ENCODE data around the gene FBXL17. TPM values are rescaled to one million over a fixed set of nuclear protein-coding genes. Genes with fewer than 3 reads are reported as not detected.

Gene FBXL17
- polyA plus RNA-seq, 2 of the 4 experiments (the other 2 are of a cell fraction), result 8.7 to 9.1 TPM

- ChIA-PET CTCF (interaction anchor here (1.2 to 4.7 kb wide), 3 partner anchors 85 to 671 kb away, joined by 3 to 59 read pairs (median 4); no protein-coding TSS in a partner anchor), POLR2A (no interaction called here)
- no peak for ATAC-seq
- no peak for TF ChIP-seq EHF (CRISPR knock-in tag; IDR thresholded peaks at IDR 0.05)
- 73% methylated on average over 5 of the region's 5 CpGs for WGBS (ENCODE audit: missing lambda C conversion rate)
- H3K4me1 ChIP-seq, result no peaks in the 10 kb centered on the region
- no peak overlapping the region for H3K27ac ChIP-seq
- H3K9me3 ChIP-seq, result no peaks in the 10 kb centered on the region
- DNase-seq (ENCODE audit: low read depth in 1 of 2, low spot score in 1 of 2), result no peak
- FAIRE-seq, result no peak
- no peak overlapping the region for H3K4me3 ChIP-seq
- H3K4me2 ChIP-seq, result no peak overlapping the region
Measured at GRCh38 chr5:108344103-108344822, 37.6 kb downstream of the FBXL17 start.

- 93% methylated on average over 1 of the region's 1 CpG for WGBS (ENCODE audit: missing lambda C conversion rate)
- DNase-seq (ENCODE audit: low read depth in 1 of 2, low spot score in 1 of 2) (no peak), ATAC-seq (no peak), FAIRE-seq (no peak)
- no peak for TF ChIP-seq HMGXB4 (CRISPR knock-in tag; IDR thresholded peaks at IDR 0.05; ENCODE audit: borderline replicate concordance)
- H3K4me3 ChIP-seq, result no peak overlapping the region
- CTCF ChIA-PET, result interaction anchor here (0.7 to 4.7 kb wide), 2 partner anchors 79 to 83 kb away, joined by 3 to 59 read pairs; no protein-coding TSS in a partner anchor
- POLR2A ChIA-PET, result no interaction called here
- H3K27ac ChIP-seq, result no peak overlapping the region
- no peak overlapping the region for H3K4me2 ChIP-seq
- H3K4me1 ChIP-seq, result no peaks in the 10 kb centered on the region
- no peaks in the 10 kb centered on the region for H3K9me3 ChIP-seq
Measured at GRCh38 chr5:108341866-108342265, 40.0 kb downstream of the FBXL17 start.

- DNase-seq (ENCODE audit: low read depth in 1 of 2, low spot score in 1 of 2) (no peak), ATAC-seq (no peak), FAIRE-seq (no peak)
- ChIA-PET POLR2A (no interaction called here), CTCF (interaction anchor here (1.6 kb wide), 1 partner anchor 79 kb away, joined by 6 read pairs; no protein-coding TSS in a partner anchor)
- WGBS (ENCODE audit: missing lambda C conversion rate), result 68% methylated on average over 8 of the region's 8 CpGs
- Histone ChIP-seq H3K4me3 (no peak overlapping the region), H3K9me3 (no peaks in the 10 kb centered on the region), H3K4me1 (no peaks in the 10 kb centered on the region), H3K4me2 (no peak overlapping the region), H3K27ac (no peak overlapping the region)
- TF ChIP-seq TFCP2L1 (CRISPR knock-in tag; IDR thresholded peaks at IDR 0.05), result no peak
- TF ChIP-seq RARB (CRISPR knock-in tag; IDR thresholded peaks at IDR 0.05), result no peak
- no peak for TF ChIP-seq KDM5A (IDR thresholded peaks at IDR 0.05)
- no peak for TF ChIP-seq HDAC2 (IDR thresholded peaks at IDR 0.05)
- TF ChIP-seq POLR2AphosphoS2 (conservative IDR thresholded peaks at IDR 0.05; ENCODE audit: low read length), result no peak
- no peak for TF ChIP-seq BHLHE40 (IDR thresholded peaks at IDR 0.05; ENCODE audit: low read depth, low read length)
- TF ChIP-seq JUNB (IDR thresholded peaks at IDR 0.05), result no peak
- TF ChIP-seq HES2 (IDR thresholded peaks at IDR 0.05), result no peak
- TF ChIP-seq CTCF (IDR thresholded peaks at IDR 0.05), result no peak
- no peak for TF ChIP-seq POLR2A (IDR thresholded peaks at IDR 0.05; ENCODE audit: low read length)
- TF ChIP-seq SREBF2 (IDR thresholded peaks at IDR 0.05), result no peak
- no peak for TF ChIP-seq RCOR1 (IDR thresholded peaks at IDR 0.05; ENCODE audit: low read depth, low read length)
- TF ChIP-seq ZC3H11A (IDR thresholded peaks at IDR 0.05), result no peak
- no peak for TF ChIP-seq CBX2 (IDR thresholded peaks at IDR 0.05; ENCODE audit: borderline replicate concordance, low read depth)
- TF ChIP-seq FOSL2 (IDR thresholded peaks at IDR 0.05), result no peak
- TF ChIP-seq FOSL2 (CRISPR knock-in tag; IDR thresholded peaks at IDR 0.05), result no peak
- no peak for TF ChIP-seq ATOH8 (CRISPR knock-in tag; IDR thresholded peaks at IDR 0.05; ENCODE audit: low read depth)
- TF ChIP-seq MYC (IDR thresholded peaks at IDR 0.05; ENCODE audit: borderline replicate concordance, low read length), result no peak
- no peak for TF ChIP-seq HOXB5 (CRISPR knock-in tag; IDR thresholded peaks at IDR 0.05)
- TF ChIP-seq FOSB (CRISPR knock-in tag; IDR thresholded peaks at IDR 0.05), result no peak
Measured at GRCh38 chr5:108340131-108340530, 41.8 kb downstream of the FBXL17 start.

Measured in A549 (cell line).